Measurements from ENCODE around the gene ALPL.
A peak's percentile ranks its signal among the peaks of the same experiment; 100 is the strongest.

DNA sequence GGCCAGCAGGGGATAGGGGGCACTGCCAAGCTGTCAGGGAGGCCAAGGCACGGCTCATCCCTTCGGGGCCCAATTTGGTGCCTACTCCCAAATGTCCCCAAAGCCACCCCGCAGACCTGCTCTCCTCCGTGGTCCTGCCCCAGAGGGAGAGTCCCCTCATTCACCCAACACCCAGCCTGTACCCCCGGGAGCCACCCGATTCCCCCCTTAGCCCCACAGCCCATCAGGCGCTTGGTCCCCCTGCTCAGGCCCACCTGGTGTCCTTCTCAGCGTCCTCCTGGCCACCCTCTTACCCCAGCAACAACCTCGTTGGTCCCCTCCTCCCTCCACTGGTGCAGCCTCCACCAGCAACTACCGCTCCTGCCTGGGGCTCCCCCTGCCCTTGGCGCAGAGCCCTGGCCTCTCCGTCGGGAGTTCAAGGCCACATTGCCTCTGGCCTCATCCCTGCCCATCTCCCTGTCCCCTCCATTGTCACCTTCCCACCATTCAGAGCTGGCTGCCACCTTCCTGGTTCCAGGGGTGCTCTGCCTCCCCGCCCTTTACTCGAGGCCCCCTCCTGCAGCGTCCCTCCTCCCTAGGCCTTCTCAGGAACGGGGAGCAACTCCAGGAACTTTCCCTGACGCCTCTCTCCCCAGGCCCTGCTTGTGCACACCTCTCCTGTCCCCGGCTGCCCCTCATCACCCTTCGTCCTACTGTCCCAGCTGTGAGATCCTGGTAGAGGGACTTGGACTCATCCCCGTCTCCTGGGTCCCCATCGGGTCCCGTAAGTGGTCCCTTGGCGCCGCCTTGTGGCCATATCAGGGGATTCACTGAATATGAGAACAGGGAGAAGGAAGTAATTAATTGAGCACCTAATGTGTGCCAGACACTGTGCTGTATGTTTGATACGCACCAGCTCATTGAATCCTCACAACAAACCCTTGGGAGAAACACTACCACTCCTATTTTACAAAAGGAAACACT, 86.0 kb downstream of the ALPL start:
- TF ChIP-seq, protein P1, sequence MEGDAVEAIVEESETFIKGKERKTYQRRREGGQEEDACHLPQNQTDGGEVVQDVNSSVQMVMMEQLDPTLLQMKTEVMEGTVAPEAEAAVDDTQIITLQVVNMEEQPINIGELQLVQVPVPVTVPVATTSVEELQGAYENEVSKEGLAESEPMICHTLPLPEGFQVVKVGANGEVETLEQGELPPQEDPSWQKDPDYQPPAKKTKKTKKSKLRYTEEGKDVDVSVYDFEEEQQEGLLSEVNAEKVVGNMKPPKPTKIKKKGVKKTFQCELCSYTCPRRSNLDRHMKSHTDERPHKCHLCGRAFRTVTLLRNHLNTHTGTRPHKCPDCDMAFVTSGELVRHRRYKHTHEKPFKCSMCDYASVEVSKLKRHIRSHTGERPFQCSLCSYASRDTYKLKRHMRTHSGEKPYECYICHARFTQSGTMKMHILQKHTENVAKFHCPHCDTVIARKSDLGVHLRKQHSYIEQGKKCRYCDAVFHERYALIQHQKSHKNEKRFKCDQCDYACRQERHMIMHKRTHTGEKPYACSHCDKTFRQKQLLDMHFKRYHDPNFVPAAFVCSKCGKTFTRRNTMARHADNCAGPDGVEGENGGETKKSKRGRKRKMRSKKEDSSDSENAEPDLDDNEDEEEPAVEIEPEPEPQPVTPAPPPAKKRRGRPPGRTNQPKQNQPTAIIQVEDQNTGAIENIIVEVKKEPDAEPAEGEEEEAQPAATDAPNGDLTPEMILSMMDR (IDR thresholded peaks at IDR 0.05) = peak in 3 of 4 experiments; percentile 8 to 53 (median 45)
- TF ChIP-seq POLR2A (IDR thresholded peaks at IDR 0.05) = no peak

All from uterus (tissue), 2 donors.